HT-29 (cell line): ENCODE data around the gene CDH23. TPM values are rescaled to one million over a fixed set of nuclear protein-coding genes. Genes with fewer than 3 reads are reported as not detected.

Experiments
- DNase-seq: peaks from one replicate; pipeline ENCODE4 v3.0.0-alpha.2; 2015; ENCODE audit warnings: low spot score
- total RNA-seq: library from RNA; depleted of rRNA; stranded (reverse); fragments of >200 nt; shearing (Covaris generic); gene quantifications from 2 replicates; pipeline ENCODE4 v1.2.3, GENCODE V29; 2014

The CDH23 gene
- total RNA-seq, 1 experiment from 2014 or later, result 0.05 TPM

GRCh38 chr10:71740069-71740653, 343.4 kb downstream of the CDH23 start:
- no peak for DNase-seq

- no peak for DNase-seq
These were observed 344.3 kb downstream of the CDH23 start for GRCh38 chr10:71741029-71741428.

DNA sequence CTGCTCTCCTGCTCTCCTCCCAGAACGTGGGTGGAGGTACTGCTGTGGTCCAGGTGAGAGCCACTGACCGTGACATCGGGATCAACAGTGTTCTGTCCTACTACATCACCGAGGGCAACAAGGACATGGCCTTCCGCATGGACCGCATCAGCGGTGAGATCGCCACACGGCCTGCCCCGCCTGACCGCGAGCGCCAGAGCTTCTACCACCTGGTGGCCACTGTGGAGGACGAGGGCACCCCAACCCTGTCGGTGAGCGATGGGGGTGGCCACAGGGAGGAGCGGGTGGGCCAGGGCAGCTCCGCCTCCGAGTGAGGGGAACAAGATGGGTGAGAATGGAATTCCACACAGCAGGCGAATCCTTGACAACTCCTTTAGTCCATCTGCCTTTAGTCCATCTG, 345.0 kb downstream of the CDH23 start:
- no peak for DNase-seq

DNA sequence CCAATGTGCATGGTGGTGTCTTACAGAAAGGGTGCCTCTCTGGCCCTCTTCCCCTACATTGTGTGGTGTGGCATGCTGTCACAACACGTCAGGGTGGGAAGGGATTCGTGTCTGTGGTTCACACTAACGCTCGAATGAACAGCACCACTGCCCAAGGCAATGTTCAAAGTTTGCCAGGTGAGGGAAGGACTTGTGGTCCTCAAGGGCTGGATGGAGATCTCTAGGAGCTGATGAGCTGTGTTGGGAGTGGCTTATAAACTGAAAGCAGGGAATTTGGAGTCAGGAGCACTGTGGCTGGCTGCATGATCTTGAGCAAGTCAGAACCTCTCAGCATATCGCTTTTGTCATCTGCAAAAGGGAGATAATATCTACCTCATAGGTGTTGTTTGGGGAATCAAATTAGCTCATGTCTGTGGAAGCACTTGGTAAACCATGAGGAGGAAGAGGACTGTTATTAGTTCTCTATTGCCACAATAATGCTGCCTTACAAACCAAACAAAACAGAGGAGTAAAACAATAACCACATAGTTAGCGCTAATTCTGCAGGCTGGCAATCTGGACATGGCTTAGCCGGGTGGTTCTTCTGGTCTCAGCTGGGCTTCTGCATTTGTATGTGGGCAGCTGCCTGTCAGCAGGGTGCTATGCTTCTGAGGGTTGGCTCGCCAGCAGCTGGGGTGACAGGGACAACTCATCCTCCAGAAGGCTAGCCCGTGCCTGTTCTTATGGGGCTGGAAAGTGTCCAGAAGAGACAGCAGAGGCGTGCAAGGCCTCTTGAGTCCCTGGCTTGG, 345.8 kb downstream of the CDH23 start:
- no peak for DNase-seq

- DNase-seq, result no peak
These were observed 346.5 kb downstream of the CDH23 start for GRCh38 chr10:71743089-71743838.

- no peak for DNase-seq
These were observed 347.1 kb downstream of the CDH23 start for GRCh38 chr10:71743866-71744265.

DNA sequence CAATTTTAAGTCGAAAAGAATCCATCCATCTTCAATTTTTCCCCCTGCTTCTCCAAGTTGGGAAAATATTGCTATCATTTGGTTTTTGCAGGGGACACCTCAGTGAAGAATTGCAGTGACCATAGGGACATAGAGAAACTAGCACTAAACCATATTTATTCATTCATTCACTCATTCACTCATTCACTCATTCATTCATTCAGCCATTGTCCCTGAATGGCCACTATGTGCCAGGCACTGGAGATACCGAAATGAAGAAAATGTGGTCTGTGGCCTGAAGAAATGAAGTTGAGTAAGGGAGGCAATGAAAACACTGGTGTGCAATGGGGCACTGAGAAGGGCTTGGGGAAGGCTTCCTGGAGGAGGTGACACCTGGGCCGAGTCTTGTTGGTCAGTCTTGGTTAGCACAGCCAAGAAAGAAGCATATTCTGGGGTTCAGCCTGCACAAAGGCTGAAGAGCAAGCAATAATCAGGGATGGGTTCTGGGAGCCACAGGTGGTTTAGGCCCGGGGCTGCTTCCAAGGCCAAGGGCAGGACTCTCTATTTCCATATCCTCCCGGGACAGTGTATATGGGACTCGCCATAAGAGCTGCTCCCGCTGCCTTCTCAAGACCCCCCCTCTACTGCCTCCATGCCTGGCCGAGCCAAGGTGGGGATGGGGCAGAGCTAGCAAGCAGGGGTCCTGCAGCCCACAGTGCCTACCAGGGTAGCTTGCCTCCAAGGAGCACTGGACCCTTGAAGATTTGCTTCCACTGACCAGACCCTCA, 348.4 kb downstream of the CDH23 start:
- DNase-seq, result no peak

DNA sequence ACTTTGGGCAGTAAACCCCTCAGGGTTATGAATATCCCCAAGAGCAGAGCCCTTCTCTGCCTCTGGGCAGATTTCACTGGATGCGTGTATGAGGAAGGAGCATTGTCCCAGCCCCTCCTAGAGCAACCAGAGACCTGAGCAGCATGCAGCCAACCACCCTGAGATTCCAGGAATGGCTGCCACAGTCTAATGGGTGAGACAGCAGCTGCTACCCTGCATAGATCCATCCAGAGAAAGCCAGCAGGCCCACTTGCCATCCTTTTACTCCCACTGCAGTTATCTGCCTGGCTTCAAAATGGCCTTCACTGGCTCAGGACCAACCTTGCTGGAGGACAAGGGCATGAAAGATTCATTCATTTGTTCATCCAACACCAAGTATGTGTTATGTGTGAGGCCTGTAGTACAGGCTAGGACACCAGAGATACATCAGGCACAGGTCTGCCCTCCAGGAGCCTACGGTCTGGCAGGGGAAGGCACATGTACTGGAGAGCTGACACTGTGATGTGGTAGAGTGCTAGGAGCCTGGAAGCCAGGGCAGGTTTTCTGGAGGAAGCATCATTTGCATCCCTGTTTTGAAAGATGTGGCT, 349.0 kb downstream of the CDH23 start:
- DNase-seq, result no peak

DNA sequence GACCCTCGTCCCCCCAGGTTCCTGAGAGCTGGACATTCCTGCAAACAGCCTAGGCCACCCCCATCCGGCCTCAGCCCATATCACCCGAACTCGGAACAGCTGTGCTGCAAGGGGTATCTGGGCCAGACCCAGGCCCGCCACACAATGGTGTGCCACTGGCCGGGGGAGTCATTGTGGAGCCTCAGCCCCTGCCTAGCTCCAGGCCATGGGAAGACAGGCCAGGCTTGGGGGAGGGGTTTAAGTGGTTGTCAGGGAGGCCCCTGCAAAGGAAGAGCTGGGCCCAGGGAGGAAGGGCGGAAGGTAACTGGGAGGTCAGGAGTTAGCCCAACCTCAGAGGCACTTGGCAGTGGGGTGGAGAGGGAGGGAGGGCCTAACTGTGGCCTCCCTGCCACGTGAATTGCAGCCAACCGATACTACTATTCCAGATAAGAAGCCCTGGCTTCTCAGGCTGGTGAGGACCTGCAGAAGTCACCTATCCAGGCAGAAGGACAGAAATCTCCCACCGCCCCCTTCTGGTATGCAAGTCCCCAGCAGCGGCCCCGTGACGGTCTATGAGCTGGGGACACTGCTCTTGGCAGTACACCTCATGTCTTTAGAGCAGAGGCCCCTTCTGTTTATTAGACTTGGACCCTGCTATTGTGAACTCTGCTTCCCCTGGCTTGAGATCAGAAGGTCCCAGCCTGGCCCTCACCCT, 349.8 kb downstream of the CDH23 start:
- peak; percentile 63 for DNase-seq

- DNase-seq, result no peak
These were observed 350.4 kb downstream of the CDH23 start for GRCh38 chr10:71747039-71747531.

- no peak for DNase-seq
These were observed 351.1 kb downstream of the CDH23 start for GRCh38 chr10:71747551-71748523.

DNA sequence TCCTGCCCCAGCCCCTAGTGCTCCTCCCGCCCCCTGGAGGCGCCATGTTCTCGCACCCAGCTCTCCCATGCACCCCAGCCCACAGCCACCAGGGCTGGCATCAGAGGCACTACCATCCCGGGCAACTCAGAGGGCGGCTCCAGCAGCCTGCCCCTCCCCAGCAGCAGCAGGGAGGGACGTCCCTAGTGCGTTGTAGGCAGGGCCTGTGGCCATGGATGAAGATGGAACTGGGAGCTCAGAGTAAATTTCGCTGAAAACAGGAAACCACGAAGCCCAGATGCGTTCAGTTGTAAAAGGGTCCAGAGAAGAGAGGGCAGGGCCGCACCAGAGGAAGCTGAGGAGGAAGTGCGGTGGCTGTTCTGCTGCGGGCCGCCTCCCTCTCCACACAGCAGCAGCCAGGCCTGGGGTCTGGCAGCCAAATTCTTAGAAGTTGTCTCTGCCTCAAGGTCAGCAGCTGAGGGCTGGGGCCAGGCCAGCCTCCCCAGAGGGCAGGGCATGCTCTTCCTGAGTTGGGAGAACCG, 352.0 kb downstream of the CDH23 start:
- no peak for DNase-seq

GRCh38 chr10:71749396-71749795, 352.7 kb downstream of the CDH23 start:
- no peak for DNase-seq

GRCh38 chr10:71750124-71750841, 353.6 kb downstream of the CDH23 start:
- DNase-seq, result no peak

GRCh38 chr10:71750986-71751385, 354.3 kb downstream of the CDH23 start:
- DNase-seq, result no peak

- no peak for DNase-seq
These were observed 354.9 kb downstream of the CDH23 start for GRCh38 chr10:71751515-71752224.

DNA sequence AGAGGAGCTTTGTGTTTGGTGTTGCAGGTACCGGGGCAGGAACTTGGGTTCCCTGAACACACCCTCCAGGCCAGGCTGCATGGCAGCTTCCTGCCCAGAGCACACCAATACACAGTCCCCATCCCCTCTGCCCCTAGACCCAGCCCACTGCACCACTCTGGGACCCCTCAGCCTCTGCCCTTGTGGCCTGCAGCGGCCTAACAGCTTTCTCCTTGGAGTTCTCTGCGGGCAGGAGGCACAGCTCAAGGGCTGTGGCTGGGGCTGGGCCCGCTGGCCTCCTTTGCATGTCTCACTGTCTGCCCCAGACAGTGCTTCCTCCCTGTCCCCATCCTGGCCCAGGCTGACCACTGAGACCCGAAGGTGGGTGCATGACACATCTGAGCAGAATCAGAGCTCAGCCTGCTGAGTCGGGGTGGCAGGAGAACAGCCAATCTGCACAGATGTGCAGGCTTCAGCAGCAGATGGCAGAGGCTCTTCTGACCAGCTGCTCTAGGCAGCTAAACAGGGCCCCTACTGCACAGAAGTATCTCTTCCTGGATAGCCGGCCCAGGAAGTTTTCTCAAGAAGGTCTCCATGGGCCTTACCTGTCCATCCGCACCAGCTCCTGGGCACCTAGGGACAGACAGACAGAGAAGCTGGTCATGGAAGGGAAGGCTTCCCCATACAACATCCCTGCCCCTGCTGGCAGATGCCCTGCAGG, 355.8 kb downstream of the CDH23 start:
- DNase-seq, result no peak
